Measurements from ENCODE around the gene PSORS1C1.

DNA sequence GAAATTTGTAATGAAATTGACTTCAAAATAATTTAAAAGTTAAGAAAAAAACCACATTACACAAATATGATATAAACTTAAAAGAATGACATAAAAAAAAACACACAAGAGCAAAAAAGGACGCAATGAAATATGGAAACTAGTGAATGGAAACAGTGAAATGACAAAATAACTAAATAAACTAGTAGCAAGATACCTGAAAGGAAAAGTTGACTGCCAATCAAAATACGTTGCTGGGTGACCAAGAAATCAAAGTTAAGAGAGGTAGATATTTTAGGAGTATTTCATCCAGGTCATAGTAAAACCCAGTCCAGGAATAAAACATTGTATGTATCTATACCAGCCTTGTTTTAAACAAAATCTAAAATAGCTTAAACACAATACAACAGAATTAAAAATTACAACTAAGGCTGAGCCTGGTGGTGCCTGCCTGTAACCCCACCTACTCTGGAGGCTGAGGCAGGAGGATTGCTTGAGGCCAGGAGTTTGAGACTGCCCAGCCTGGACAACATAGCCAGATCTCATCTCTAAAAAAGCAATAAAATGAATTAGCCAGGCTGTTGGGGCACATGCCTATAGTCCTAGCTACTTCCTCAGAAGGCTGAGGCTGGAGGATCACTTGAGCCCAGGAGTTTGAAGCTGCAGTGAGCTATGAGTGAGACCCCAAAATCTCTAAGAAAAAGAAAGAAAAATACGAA, 24.2 kb upstream of the PSORS1C1 start:
- TF ChIP-seq CEBPB (IDR thresholded peaks at IDR 0.05; ENCODE audit: low read depth, low read length), result no peak
- no peak for TF ChIP-seq POLR2A (IDR thresholded peaks at IDR 0.05; ENCODE audit: low read depth, low read length)
- TF ChIP-seq, protein P1, sequence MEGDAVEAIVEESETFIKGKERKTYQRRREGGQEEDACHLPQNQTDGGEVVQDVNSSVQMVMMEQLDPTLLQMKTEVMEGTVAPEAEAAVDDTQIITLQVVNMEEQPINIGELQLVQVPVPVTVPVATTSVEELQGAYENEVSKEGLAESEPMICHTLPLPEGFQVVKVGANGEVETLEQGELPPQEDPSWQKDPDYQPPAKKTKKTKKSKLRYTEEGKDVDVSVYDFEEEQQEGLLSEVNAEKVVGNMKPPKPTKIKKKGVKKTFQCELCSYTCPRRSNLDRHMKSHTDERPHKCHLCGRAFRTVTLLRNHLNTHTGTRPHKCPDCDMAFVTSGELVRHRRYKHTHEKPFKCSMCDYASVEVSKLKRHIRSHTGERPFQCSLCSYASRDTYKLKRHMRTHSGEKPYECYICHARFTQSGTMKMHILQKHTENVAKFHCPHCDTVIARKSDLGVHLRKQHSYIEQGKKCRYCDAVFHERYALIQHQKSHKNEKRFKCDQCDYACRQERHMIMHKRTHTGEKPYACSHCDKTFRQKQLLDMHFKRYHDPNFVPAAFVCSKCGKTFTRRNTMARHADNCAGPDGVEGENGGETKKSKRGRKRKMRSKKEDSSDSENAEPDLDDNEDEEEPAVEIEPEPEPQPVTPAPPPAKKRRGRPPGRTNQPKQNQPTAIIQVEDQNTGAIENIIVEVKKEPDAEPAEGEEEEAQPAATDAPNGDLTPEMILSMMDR (conservative IDR thresholded peaks at IDR 0.05; ENCODE audit: low read depth, low read length), result no peak
- no peak for TF ChIP-seq RCOR1 (IDR thresholded peaks at IDR 0.05; ENCODE audit: insufficient replicate concordance, low read length)
- no peak for TF ChIP-seq USF2 (IDR thresholded peaks at IDR 0.05; ENCODE audit: low read depth, low read length)
- no peak for TF ChIP-seq BHLHE40 (IDR thresholded peaks at IDR 0.05; ENCODE audit: low read depth, low read length)
